HEK293 (cell line): Measurements from ENCODE around the gene TNIK.

Experiments
- FEZF1 ChIP-seq: fragments of 450-650 bp; formaldehyde crosslinking; IDR thresholded peaks from 2 replicates; pipeline ENCODE4 v1.5.1; 2016; ENCODE audit warnings: missing biosample characterization, missing genetic modification characterization
- GLIS1 ChIP-seq: fragments of 450-650 bp; formaldehyde crosslinking; IDR thresholded peaks from 2 replicates; pipeline ENCODE4 v1.5.1; 2016; ENCODE audit warnings: missing biosample characterization, missing genetic modification characterization
- HIC1 ChIP-seq: fragments of 450-650 bp; formaldehyde crosslinking; IDR thresholded peaks from 2 replicates; pipeline ENCODE4 v1.5.1; 2016; ENCODE audit warnings: missing biosample characterization, missing genetic modification characterization
- INSM2 ChIP-seq: fragments of 450-650 bp; formaldehyde crosslinking; IDR thresholded peaks from 2 replicates; pipeline ENCODE4 v1.5.1; 2016; ENCODE audit warnings: missing biosample characterization, missing genetic modification characterization
- KLF16 ChIP-seq: fragments of 450-650 bp; formaldehyde crosslinking; IDR thresholded peaks from 2 replicates; pipeline ENCODE4 v1.5.1; 2017; ENCODE audit warnings: missing biosample characterization, missing genetic modification characterization
- KLF9 ChIP-seq: fragments of 450-650 bp; formaldehyde crosslinking; IDR thresholded peaks from 2 replicates; pipeline ENCODE4 v1.5.1; 2016; ENCODE audit warnings: missing biosample characterization, missing genetic modification characterization, low read depth
- PRDM1 ChIP-seq: fragments of 450-650 bp; formaldehyde crosslinking; IDR thresholded peaks from 2 replicates; pipeline ENCODE4; 2016; ENCODE audit warnings: missing biosample characterization, missing genetic modification characterization
- PRDM6 ChIP-seq: fragments of 450-650 bp; formaldehyde crosslinking; IDR thresholded peaks from 2 replicates; pipeline ENCODE4 v1.5.1; 2017; ENCODE audit warnings: missing biosample characterization, missing genetic modification characterization
- REPIN1 ChIP-seq: fragments of 450-650 bp; formaldehyde crosslinking; IDR thresholded peaks from 2 replicates; pipeline ENCODE4 v1.5.1; 2017; ENCODE audit warnings: missing biosample characterization, missing genetic modification characterization, low read depth
- SP3 ChIP-seq: fragments of 450-650 bp; formaldehyde crosslinking; IDR thresholded peaks from 2 replicates; pipeline ENCODE4 v1.5.1; 2016; ENCODE audit warnings: missing biosample characterization, missing genetic modification characterization
- ZBTB17 ChIP-seq: fragments of 450-650 bp; formaldehyde crosslinking; IDR thresholded peaks from 2 replicates; pipeline ENCODE4 v1.5.1; 2016; ENCODE audit warnings: missing biosample characterization, missing genetic modification characterization
- ZBTB20 ChIP-seq: fragments of 450-650 bp; formaldehyde crosslinking; IDR thresholded peaks from 2 replicates; pipeline ENCODE4 v1.5.1; 2016; ENCODE audit warnings: missing biosample characterization, missing genetic modification characterization
- ZIC2 ChIP-seq: fragments of 450-650 bp; formaldehyde crosslinking; IDR thresholded peaks from 2 replicates; pipeline ENCODE4 v1.5.1; 2016; ENCODE audit warnings: missing biosample characterization, missing genetic modification characterization
- ZNF174 ChIP-seq: fragments of 450-650 bp; formaldehyde crosslinking; IDR thresholded peaks from 2 replicates; pipeline ENCODE4 v1.5.0; 2017; ENCODE audit warnings: missing biosample characterization, mild to moderate bottlenecking, missing genetic modification characterization
- ZNF175 ChIP-seq: fragments of 450-650 bp; formaldehyde crosslinking; IDR thresholded peaks from 2 replicates; pipeline ENCODE4 v1.5.1; 2016; ENCODE audit warnings: missing biosample characterization, missing genetic modification characterization
- ZNF2 ChIP-seq: fragments of 450-650 bp; formaldehyde crosslinking; IDR thresholded peaks from 2 replicates; pipeline ENCODE4 v1.5.1; 2016; ENCODE audit warnings: missing biosample characterization, missing genetic modification characterization
- ZNF211 ChIP-seq: fragments of 450-650 bp; formaldehyde crosslinking; IDR thresholded peaks from 2 replicates; pipeline ENCODE4 v1.5.1; 2016; ENCODE audit warnings: low read depth, missing biosample characterization, missing genetic modification characterization
- ZNF214 ChIP-seq: fragments of 450-650 bp; formaldehyde crosslinking; IDR thresholded peaks from 2 replicates; pipeline ENCODE4 v1.5.1; 2017; ENCODE audit warnings: missing biosample characterization, mild to moderate bottlenecking, missing genetic modification characterization, borderline replicate concordance
- ZNF248 ChIP-seq: fragments of 450-650 bp; formaldehyde crosslinking; IDR thresholded peaks from 2 replicates; pipeline ENCODE4 v1.5.1; 2017; ENCODE audit warnings: missing biosample characterization, missing genetic modification characterization
- ZNF311 ChIP-seq: fragments of 450-650 bp; formaldehyde crosslinking; IDR thresholded peaks from 2 replicates; pipeline ENCODE4 v1.5.1; 2017; ENCODE audit warnings: missing biosample characterization, missing genetic modification characterization, borderline replicate concordance
- ZNF335 ChIP-seq: fragments of 450-650 bp; formaldehyde crosslinking; conservative IDR thresholded peaks from 2 replicates; pipeline ENCODE4 v1.5.1; 2016; ENCODE audit warnings: missing biosample characterization, missing genetic modification characterization
- ZNF354C ChIP-seq: fragments of 450-650 bp; formaldehyde crosslinking; IDR thresholded peaks from 2 replicates; pipeline ENCODE4 v1.5.1; 2016; ENCODE audit warnings: missing biosample characterization, missing genetic modification characterization, low read depth, borderline replicate concordance
- ZNF488 ChIP-seq: fragments of 450-650 bp; formaldehyde crosslinking; IDR thresholded peaks from 2 replicates; pipeline ENCODE4 v1.5.1; 2016; ENCODE audit warnings: missing biosample characterization, missing genetic modification characterization
- ZNF510 ChIP-seq: fragments of 450-650 bp; formaldehyde crosslinking; IDR thresholded peaks from 2 replicates; pipeline ENCODE4 v1.5.1; 2018; ENCODE audit warnings: mild to moderate bottlenecking, missing genetic modification characterization, missing biosample characterization; ENCODE audit not compliant: insufficient replicate concordance
- ZNF513 ChIP-seq: fragments of 450-650 bp; IDR thresholded peaks from 2 replicates; pipeline ENCODE4 v1.5.1; 2018; ENCODE audit warnings: missing biosample characterization, missing genetic modification characterization
- ZNF521 ChIP-seq: fragments of 450-650 bp; formaldehyde crosslinking; IDR thresholded peaks from 2 replicates; pipeline ENCODE4 v1.5.1; 2017; ENCODE audit warnings: missing biosample characterization, mild to moderate bottlenecking, missing genetic modification characterization
- ZNF555 ChIP-seq: fragments of 450-650 bp; formaldehyde crosslinking; conservative IDR thresholded peaks from 2 replicates; pipeline ENCODE4 v1.5.1; 2017; ENCODE audit warnings: missing biosample characterization, mild to moderate bottlenecking, missing genetic modification characterization, inconsistent platforms
- ZNF561 ChIP-seq: fragments of 450-650 bp; IDR thresholded peaks from 2 replicates; pipeline ENCODE4 v1.5.1; 2018; ENCODE audit warnings: missing biosample characterization, missing genetic modification characterization, borderline replicate concordance
- ZNF580 ChIP-seq: fragments of 450-650 bp; formaldehyde crosslinking; IDR thresholded peaks from 2 replicates; pipeline ENCODE4 v1.5.1; 2016; ENCODE audit warnings: missing biosample characterization, missing genetic modification characterization
- ZNF600 ChIP-seq: fragments of 450-650 bp; formaldehyde crosslinking; IDR thresholded peaks from 2 replicates; pipeline ENCODE4 v1.5.1; 2016; ENCODE audit warnings: missing biosample characterization, missing genetic modification characterization
- ZNF777 ChIP-seq: fragments of 450-650 bp; formaldehyde crosslinking; IDR thresholded peaks from 2 replicates; pipeline ENCODE4 v1.5.1; 2017; ENCODE audit warnings: missing biosample characterization, missing genetic modification characterization, borderline replicate concordance
- ZSCAN16 ChIP-seq: fragments of 450-650 bp; formaldehyde crosslinking; IDR thresholded peaks from 2 replicates; pipeline ENCODE4 v1.5.1; 2016; ENCODE audit warnings: missing biosample characterization, missing genetic modification characterization

The TNIK gene

GRCh38 chr3:171459137-171459941, 866 bp downstream of the TNIK start (continued):
- no peak for TF ChIP-seq ZNF513
- TF ChIP-seq ZNF561 (tag by site-specific recombination) = no peak
- 0 out of 2 replicates have a peak, but pooled peaks have one; percentile 64 for TF ChIP-seq ZNF600 (tag by site-specific recombination)
- TF ChIP-seq ZNF311 (tag by site-specific recombination) = no peak
- TF ChIP-seq ZNF174 (tag by site-specific recombination) = no peak
- TF ChIP-seq ZNF248 (tag by site-specific recombination) = no peak
- no peak for TF ChIP-seq ZNF555 (tag by site-specific recombination)
- TF ChIP-seq SP3 (tag by site-specific recombination) = peak; percentile 23; the same call in 1 of the 2 replicates
- TF ChIP-seq ZNF580 (tag by site-specific recombination) = 0 out of 2 replicates have a peak, but pooled peaks have one; percentile 48
- TF ChIP-seq ZNF354C (tag by site-specific recombination) = no peak
- peak; percentile 62 for TF ChIP-seq ZBTB20 (tag by site-specific recombination)
- TF ChIP-seq ZSCAN16 (tag by site-specific recombination) = no peak
- peak; percentile 32; the same call in 1 of the 2 replicates for TF ChIP-seq KLF9 (tag by site-specific recombination)
- peak; percentile 79 for TF ChIP-seq GLIS1 (tag by site-specific recombination)
- TF ChIP-seq ZBTB17 (tag by site-specific recombination) = peak; percentile 76
- TF ChIP-seq PRDM6 (tag by site-specific recombination) = peak; percentile 78
- TF ChIP-seq ZNF214 (tag by site-specific recombination) = no peak
- TF ChIP-seq ZNF211 (tag by site-specific recombination) = no peak
- TF ChIP-seq FEZF1 = peak; percentile 28; the same call in 1 of the 2 replicates
- no peak for TF ChIP-seq KLF16 (tag by site-specific recombination)
- TF ChIP-seq ZNF175 = no peak
- no peak for TF ChIP-seq ZNF510
- TF ChIP-seq ZIC2 (tag by site-specific recombination) = peak; percentile 38
- TF ChIP-seq HIC1 (tag by site-specific recombination) = peak; percentile 86
- TF ChIP-seq ZNF488 (tag by site-specific recombination) = peak; percentile 33; the same call in 1 of the 2 replicates
- TF ChIP-seq ZNF335 (tag by site-specific recombination) = peak; percentile 87
- TF ChIP-seq ZNF2 (tag by site-specific recombination) = peak; percentile 73
- TF ChIP-seq ZNF777 (tag by site-specific recombination) = 0 out of 2 replicates have a peak, but pooled peaks have one; percentile 24
- TF ChIP-seq PRDM1 = peak; percentile 79
- no peak for TF ChIP-seq INSM2 (tag by site-specific recombination)
- no peak for TF ChIP-seq ZNF521 (tag by site-specific recombination)
- TF ChIP-seq REPIN1 (tag by site-specific recombination) = no peak
